ENCODE results near the gene DAPK2.

Gene DAPK2

DNA sequence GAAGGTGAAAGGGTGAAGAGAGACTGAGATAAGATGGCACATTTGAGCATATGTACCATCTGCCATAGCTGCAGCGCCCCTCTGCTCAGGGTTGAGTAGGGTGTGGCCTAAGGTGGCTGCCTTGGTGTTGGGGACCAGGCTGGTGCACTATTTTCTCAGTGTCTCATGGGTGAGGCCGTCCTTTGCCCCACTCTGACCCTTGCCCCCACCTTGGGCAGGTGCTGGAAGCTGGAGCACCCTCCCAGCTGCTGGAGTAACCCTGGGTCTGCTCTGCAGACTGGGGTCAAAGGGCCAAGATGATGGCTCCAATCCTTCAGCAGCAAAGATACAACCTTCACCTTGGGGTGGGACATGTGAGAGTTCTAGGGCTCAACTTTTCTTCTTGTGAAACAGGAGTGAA is 69.2 kb downstream of the DAPK2 start:
- no peak for TF ChIP-seq TAF1 (IDR thresholded peaks at IDR 0.05; ENCODE audit: borderline replicate concordance, insufficient read depth, low read length)

DNA sequence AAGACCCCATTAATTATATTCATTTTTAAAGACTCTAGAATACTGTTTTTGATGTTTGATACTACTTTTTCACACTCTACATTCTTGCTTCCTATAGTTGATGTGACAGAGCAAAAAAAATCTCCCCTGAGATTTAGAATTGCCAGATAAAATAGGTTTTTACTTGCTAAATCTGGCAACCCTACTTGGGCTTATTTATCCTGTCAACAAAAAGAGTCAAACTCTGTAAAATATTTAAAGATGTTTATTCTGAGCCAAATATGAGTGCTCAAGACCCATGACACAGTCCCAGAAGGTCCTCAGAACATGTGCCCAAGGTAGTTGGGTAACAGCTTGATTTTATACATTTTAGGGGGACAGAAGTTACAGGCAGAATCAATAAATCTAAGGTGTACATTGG is 72.3 kb downstream of the DAPK2 start:
- TF ChIP-seq TAF1 (IDR thresholded peaks at IDR 0.05; ENCODE audit: borderline replicate concordance, insufficient read depth, low read length) (no peak), REST (IDR thresholded peaks at IDR 0.05; ENCODE audit: insufficient read depth in 1 of 2, low read depth in 2 of 2, low read length in 2 of 2) (no peak), POLR2AphosphoS5 (IDR thresholded peaks at IDR 0.05; ENCODE audit: low read depth, low read length) (no peak), SIN3A (IDR thresholded peaks at IDR 0.05; ENCODE audit: borderline replicate concordance, insufficient read depth, low read length) (no peak), FOXP2 (optimal IDR thresholded peaks at IDR 0.05; ENCODE audit: borderline replicate concordance, extremely low read depth, extremely low read length, insufficient read depth) (no peak)

DNA sequence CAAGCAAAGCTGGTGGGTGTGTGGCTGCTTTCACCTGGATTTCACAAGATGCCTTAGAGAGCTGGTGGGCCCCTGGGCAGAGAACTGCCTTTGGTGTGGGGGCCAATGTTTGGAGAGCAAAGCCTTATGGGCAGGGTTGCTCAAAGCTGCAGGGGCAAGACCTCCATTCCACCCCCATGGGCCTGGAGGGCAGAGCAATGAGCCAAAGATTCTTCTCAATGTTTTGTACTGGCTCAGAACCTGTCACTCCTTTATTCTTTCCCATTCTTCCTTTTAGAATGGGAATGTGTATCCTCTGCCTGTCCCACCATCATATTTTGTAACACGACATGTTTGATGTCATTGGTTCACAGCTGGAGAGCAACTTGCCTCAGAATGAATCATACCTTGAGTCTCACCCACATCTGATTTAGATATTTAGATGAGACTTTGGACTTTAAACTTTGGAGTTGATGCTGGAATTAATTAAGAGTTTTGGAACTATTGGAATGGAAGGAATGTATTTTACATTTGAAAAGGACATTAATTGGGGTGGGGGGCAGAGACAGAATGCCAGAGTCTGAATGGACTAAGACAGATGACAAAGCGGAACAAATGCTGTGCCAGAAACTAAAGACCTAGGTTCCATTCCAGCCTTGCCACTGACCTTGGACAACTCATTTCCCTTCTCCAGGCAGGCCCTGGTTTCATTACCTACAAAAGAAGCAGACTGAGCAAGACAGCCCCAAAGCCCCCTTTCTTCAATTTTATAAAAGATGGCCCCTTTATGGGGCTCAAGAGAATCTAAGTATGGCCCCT is 72.9 kb downstream of the DAPK2 start:
- TF ChIP-seq POLR2AphosphoS5 (IDR thresholded peaks at IDR 0.05; ENCODE audit: low read depth, low read length), result no peak
- no peak for TF ChIP-seq REST (IDR thresholded peaks at IDR 0.05; ENCODE audit: insufficient read depth in 1 of 2, low read depth in 2 of 2, low read length in 2 of 2)
- TF ChIP-seq FOXP2 (optimal IDR thresholded peaks at IDR 0.05; ENCODE audit: borderline replicate concordance, extremely low read depth, extremely low read length, insufficient read depth), result no peak
- TF ChIP-seq TAF1 (IDR thresholded peaks at IDR 0.05; ENCODE audit: borderline replicate concordance, insufficient read depth, low read length), result no peak
- no peak for TF ChIP-seq SIN3A (IDR thresholded peaks at IDR 0.05; ENCODE audit: borderline replicate concordance, insufficient read depth, low read length)

- TF ChIP-seq FOXP2 (optimal IDR thresholded peaks at IDR 0.05; ENCODE audit: borderline replicate concordance, extremely low read depth, extremely low read length, insufficient read depth) (no peak), REST (IDR thresholded peaks at IDR 0.05; ENCODE audit: insufficient read depth in 1 of 2, low read depth in 2 of 2, low read length in 2 of 2) (no peak), TAF1 (IDR thresholded peaks at IDR 0.05; ENCODE audit: borderline replicate concordance, insufficient read depth, low read length) (no peak), SIN3A (IDR thresholded peaks at IDR 0.05; ENCODE audit: borderline replicate concordance, insufficient read depth, low read length) (no peak), POLR2AphosphoS5 (IDR thresholded peaks at IDR 0.05; ENCODE audit: low read depth, low read length) (no peak)
Observed at GRCh38 chr15:63972801-63973200, 73.5 kb downstream of the DAPK2 start.

GRCh38 chr15:63971904-63972303 is 74.4 kb downstream of the DAPK2 start:
- TF ChIP-seq FOXP2 (optimal IDR thresholded peaks at IDR 0.05; ENCODE audit: borderline replicate concordance, extremely low read depth, extremely low read length, insufficient read depth), result no peak
- no peak for TF ChIP-seq SIN3A (IDR thresholded peaks at IDR 0.05; ENCODE audit: borderline replicate concordance, insufficient read depth, low read length)
- no peak for TF ChIP-seq TAF1 (IDR thresholded peaks at IDR 0.05; ENCODE audit: borderline replicate concordance, insufficient read depth, low read length)
- no peak for TF ChIP-seq POLR2AphosphoS5 (IDR thresholded peaks at IDR 0.05; ENCODE audit: low read depth, low read length)

- TF ChIP-seq REST (IDR thresholded peaks at IDR 0.05; ENCODE audit: insufficient read depth in 1 of 2, low read depth in 2 of 2, low read length in 2 of 2) (no peak), POLR2AphosphoS5 (IDR thresholded peaks at IDR 0.05; ENCODE audit: low read depth, low read length) (no peak), TAF1 (IDR thresholded peaks at IDR 0.05; ENCODE audit: borderline replicate concordance, insufficient read depth, low read length) (no peak), FOXP2 (optimal IDR thresholded peaks at IDR 0.05; ENCODE audit: borderline replicate concordance, extremely low read depth, extremely low read length, insufficient read depth) (no peak)
Observed at GRCh38 chr15:63971427-63971805, 74.9 kb downstream of the DAPK2 start.

All from PFSK-1 (cell line).